WTC11 (cell line): ENCODE data around the gene UBASH3B. TPM values are rescaled to one million over a fixed set of nuclear protein-coding genes. Genes with fewer than 3 reads are reported as not detected.

Experiments used
- ATAC-seq: fragments of 200-7000 bp; cut with Tn5 transposase; 2 replicates; pipeline ENCODE4 v1.10.0; 2021; ENCODE audit warnings: mild to moderate bottlenecking, moderate library complexity
- CTCF ChIA-PET: fragments of 300-600 bp; sonication (Branson Sonifier 250); formaldehyde crosslinking; loops from one replicate; lab custom pipeline; 2021; ENCODE audit warnings: antibody characterized with exemption; lab: Charles Lee
- POLR2A ChIA-PET: fragments of 350-600 bp; sonication (Branson Sonifier 250); formaldehyde crosslinking; loops from one replicate; lab custom pipeline; 2021; ENCODE audit warnings: antibody characterized with exemption; lab: Charles Lee
- DNase-seq: peaks from one replicate; pipeline ENCODE4 v3.0.0; 2021; ENCODE audit warnings: low spot score
- H3K27ac Mint-ChIP-seq: 2 replicates; pipeline ENCODE4 v1.8.0; 2021; ENCODE audit warnings: mixed read lengths
- H3K27me3 Mint-ChIP-seq: 2 replicates; pipeline ENCODE4 v1.8.0; 2021; ENCODE audit warnings: low read depth, mild to moderate bottlenecking, moderate library complexity, mixed read lengths
- H3K36me3 Mint-ChIP-seq: 2 replicates; pipeline ENCODE4 v1.8.0; 2021; ENCODE audit warnings: mixed read lengths
- H3K4me1 Mint-ChIP-seq: 2 replicates; pipeline ENCODE4 v1.8.0; 2022; ENCODE audit warnings: mixed read lengths
- H3K4me3 Mint-ChIP-seq: 2 replicates; pipeline ENCODE4 v1.8.0; 2021; ENCODE audit warnings: mild to moderate bottlenecking, moderate library complexity, mixed read lengths
- H3K9me3 Mint-ChIP-seq: 2 replicates; pipeline ENCODE4 v1.8.0; 2021; ENCODE audit warnings: mixed read lengths
- CREB1 ChIP-seq: sonication (generic); formaldehyde crosslinking; IDR thresholded peaks from 2 replicates; pipeline ENCODE4 v1.8.0; 2023; ENCODE audit warnings: mild to moderate bottlenecking, missing genetic modification reagents
- ELF4 ChIP-seq: sonication (generic); formaldehyde crosslinking; IDR thresholded peaks from 2 replicates; pipeline ENCODE4 v1.8.1; 2022; ENCODE audit warnings: low read depth, mild to moderate bottlenecking, moderate library complexity, missing genetic modification reagents
- ETV6 ChIP-seq: sonication (generic); formaldehyde crosslinking; IDR thresholded peaks from 2 replicates; pipeline ENCODE4 v1.8.1; 2022; ENCODE audit warnings: mild to moderate bottlenecking, missing genetic modification reagents
- KAT7 ChIP-seq: sonication (generic); formaldehyde crosslinking; IDR thresholded peaks from 2 replicates; pipeline ENCODE4 v1.8.1; 2023; ENCODE audit warnings: missing genetic modification reagents, mild to moderate bottlenecking, borderline replicate concordance
- MYBL2 ChIP-seq: sonication (generic); formaldehyde crosslinking; IDR thresholded peaks from 2 replicates; pipeline ENCODE4 v1.8.1; 2023; ENCODE audit warnings: mild to moderate bottlenecking, moderate library complexity, missing genetic modification reagents
- NFE2L1 ChIP-seq: sonication (generic); formaldehyde crosslinking; IDR thresholded peaks from 2 replicates; pipeline ENCODE4 v1.8.1; 2023; ENCODE audit warnings: missing genetic modification reagents
- NR2C2 ChIP-seq: sonication (generic); formaldehyde crosslinking; IDR thresholded peaks from 2 replicates; pipeline ENCODE4 v1.8.0; 2022; ENCODE audit warnings: mild to moderate bottlenecking, missing genetic modification reagents
- NR3C1 ChIP-seq: sonication (generic); formaldehyde crosslinking; conservative IDR thresholded peaks from 2 replicates; pipeline ENCODE4 v1.8.1; 2023; ENCODE audit warnings: low read depth, mild to moderate bottlenecking, missing genetic modification reagents
- OVOL2 ChIP-seq: fragments of 250-450 bp; sonication (Bioruptor Pico); IDR thresholded peaks from 2 replicates; pipeline ENCODE4 v1.9.0; 2021; ENCODE audit warnings: mild to moderate bottlenecking, borderline replicate concordance
- PRRX2 ChIP-seq: fragments of 250-450 bp; sonication (Bioruptor Pico); IDR thresholded peaks from 2 replicates; pipeline ENCODE4 v1.8.0; 2021; ENCODE audit warnings: mild to moderate bottlenecking
- SMAD4 ChIP-seq: sonication (generic); formaldehyde crosslinking; IDR thresholded peaks from 2 replicates; pipeline ENCODE4 v1.8.0; 2022; ENCODE audit warnings: mild to moderate bottlenecking, missing genetic modification reagents
- SOX15 ChIP-seq: fragments of 250-450 bp; sonication (Bioruptor Pico); IDR thresholded peaks from 2 replicates; pipeline ENCODE4 v1.9.0; 2021; ENCODE audit warnings: mild to moderate bottlenecking
- TP53 ChIP-seq: sonication (generic); formaldehyde crosslinking; IDR thresholded peaks from 2 replicates; pipeline ENCODE4 v1.8.1; 2023; ENCODE audit warnings: mild to moderate bottlenecking, missing genetic modification reagents
- ZBTB21 ChIP-seq: sonication (generic); formaldehyde crosslinking; IDR thresholded peaks from 2 replicates; pipeline ENCODE4 v1.8.1; 2023; ENCODE audit warnings: mild to moderate bottlenecking, missing genetic modification reagents, borderline replicate concordance
- ZNF121 ChIP-seq: sonication (generic); formaldehyde crosslinking; IDR thresholded peaks from 2 replicates; pipeline ENCODE4 v1.8.0; 2023; ENCODE audit warnings: missing genetic modification reagents
- ZNF138 ChIP-seq: sonication (generic); formaldehyde crosslinking; conservative IDR thresholded peaks from 2 replicates; pipeline ENCODE4 v1.8.1; 2022; ENCODE audit warnings: mild to moderate bottlenecking, moderate library complexity, missing genetic modification reagents
- ZNF423 ChIP-seq: fragments of 250-450 bp; sonication (Bioruptor Pico); IDR thresholded peaks from 2 replicates; pipeline ENCODE4 v2.1.2; 2022; ENCODE audit warnings: mild to moderate bottlenecking, moderate library complexity
- total RNA-seq: library from RNA; stranded (reverse); gene quantifications from 3 replicates; pipeline ENCODE4 v1.2.3, GENCODE V29; 2021
- TF ChIP-seq, protein P1 (sequence below): fragments of 200-600 bp; IDR thresholded peaks from 2 replicates; pipeline ENCODE4 v1.8.0; 2022; ENCODE audit warnings: antibody characterized with exemption
- TF ChIP-seq, protein P2 (sequence below): sonication (generic); formaldehyde crosslinking; IDR thresholded peaks from 2 replicates; pipeline ENCODE4 v1.8.1; 2023; ENCODE audit warnings: mild to moderate bottlenecking, missing genetic modification reagents
- TF ChIP-seq, protein P3 (sequence below): sonication (generic); formaldehyde crosslinking; IDR thresholded peaks from 2 replicates; pipeline ENCODE4 v1.8.1; 2023; ENCODE audit warnings: mild to moderate bottlenecking, missing genetic modification reagents
- TF ChIP-seq, protein P4 (sequence below): sonication (generic); formaldehyde crosslinking; IDR thresholded peaks from 2 replicates; pipeline ENCODE4 v1.8.0; 2022; ENCODE audit warnings: mild to moderate bottlenecking, missing genetic modification reagents
- TF ChIP-seq, protein P5 (sequence below): sonication (generic); formaldehyde crosslinking; IDR thresholded peaks from 2 replicates; pipeline ENCODE4 v1.8.1; 2023; ENCODE audit warnings: mild to moderate bottlenecking, moderate library complexity, missing genetic modification reagents
- TF ChIP-seq, protein P6 (sequence below): sonication (generic); formaldehyde crosslinking; IDR thresholded peaks from 2 replicates; pipeline ENCODE4 v1.8.1; 2022; ENCODE audit warnings: mild to moderate bottlenecking, moderate library complexity, missing genetic modification reagents

The UBASH3B gene
- total RNA-seq, 1 experiment from 2014 or later = 21.1 TPM

DNA sequence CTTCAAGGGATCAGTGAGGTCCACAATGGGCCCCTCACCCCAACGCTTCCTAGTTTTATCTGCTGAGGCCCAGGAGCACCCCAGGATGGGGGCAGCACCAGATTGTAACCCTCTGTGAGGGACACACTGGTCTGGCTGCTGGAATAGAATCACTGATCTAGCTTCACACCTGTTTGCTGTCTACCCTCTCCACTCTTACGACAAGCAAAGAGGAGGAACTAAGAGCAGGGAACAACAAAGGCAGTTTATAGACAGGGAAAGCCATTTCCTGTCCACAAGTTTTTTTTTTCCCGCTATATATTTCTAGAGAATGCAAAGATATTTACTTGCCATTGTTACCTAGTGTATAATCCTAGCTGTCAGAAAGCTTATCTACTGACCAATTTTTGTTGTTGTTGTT, 121.8 kb downstream of the UBASH3B start (continued):
- no peak for TF ChIP-seq SOX15
- TF ChIP-seq TP53 (CRISPR knock-in tag) = no peak
- TF ChIP-seq SMAD4 = no peak
- no peak for TF ChIP-seq OVOL2 (CRISPR knock-in tag)

DNA sequence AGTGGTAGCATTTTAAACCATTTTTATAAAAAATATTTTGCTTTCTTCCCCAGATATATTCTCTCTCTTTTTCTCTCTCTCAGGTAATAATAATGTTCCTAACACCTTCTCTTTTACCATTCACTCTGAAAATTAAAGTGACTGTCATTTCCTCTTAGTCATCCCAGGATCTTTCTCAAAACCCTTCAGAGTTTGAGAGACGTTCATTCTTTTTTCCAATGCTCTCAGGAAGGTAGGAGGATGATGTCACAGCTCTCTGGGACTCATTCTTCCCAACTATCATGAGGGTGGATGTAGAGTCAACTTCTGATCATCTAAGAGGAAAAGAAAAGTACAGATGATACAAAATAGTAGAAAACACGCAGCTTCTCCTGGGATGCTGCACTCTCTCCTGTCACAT, 122.6 kb downstream of the UBASH3B start:
- CTCF ChIA-PET = interaction anchor here (0.7 to 1.4 kb wide), 2 partner anchors 114 to 273 kb away, joined by 5 read pairs; no protein-coding TSS in a partner anchor
- H3K27ac Mint-ChIP-seq = no peak overlapping the region

DNA sequence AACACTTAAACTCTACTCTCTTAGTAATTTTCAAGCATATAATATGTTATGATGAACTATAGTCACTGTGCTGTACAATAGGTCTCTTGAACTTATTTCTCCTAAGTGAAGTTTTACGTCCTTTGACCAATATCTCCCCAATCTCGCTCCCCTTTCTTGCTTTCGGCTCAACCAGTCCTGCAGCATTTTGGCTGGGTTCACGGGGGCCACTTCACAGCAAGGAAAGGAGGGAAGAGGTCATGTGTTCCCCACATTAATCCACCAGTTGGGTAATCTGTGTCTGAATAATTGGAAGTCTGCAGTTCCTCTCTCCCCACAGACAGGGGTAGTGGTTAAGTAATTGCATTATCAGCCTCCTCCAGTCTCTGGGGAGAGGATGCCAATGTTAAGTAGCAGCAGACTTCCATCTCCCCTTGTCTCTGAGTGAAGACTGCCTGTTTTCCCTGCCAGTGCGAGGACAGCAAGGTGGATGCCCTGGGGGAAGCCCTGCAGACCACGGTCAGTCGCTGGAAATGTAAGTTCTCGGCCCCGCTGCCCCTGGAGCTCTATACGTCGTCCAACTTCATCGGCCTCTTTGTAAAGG, 123.6 kb downstream of the UBASH3B start:
- Mint-ChIP-seq H3K27ac (no peak overlapping the region), H3K4me1 (peaks cover 13% of the 10 kb centered on the region), H3K27me3 (no peaks in the 10 kb centered on the region), H3K4me3 (no peak overlapping the region), H3K36me3 (peaks cover 5% of the 10 kb centered on the region), H3K9me3 (no peaks in the 10 kb centered on the region)
- TF ChIP-seq NR2C2 (CRISPR knock-in tag) (no peak), ETV6 (CRISPR knock-in tag) (no peak), ZBTB21 (CRISPR knock-in tag) (no peak)
- TF ChIP-seq, protein P1, sequence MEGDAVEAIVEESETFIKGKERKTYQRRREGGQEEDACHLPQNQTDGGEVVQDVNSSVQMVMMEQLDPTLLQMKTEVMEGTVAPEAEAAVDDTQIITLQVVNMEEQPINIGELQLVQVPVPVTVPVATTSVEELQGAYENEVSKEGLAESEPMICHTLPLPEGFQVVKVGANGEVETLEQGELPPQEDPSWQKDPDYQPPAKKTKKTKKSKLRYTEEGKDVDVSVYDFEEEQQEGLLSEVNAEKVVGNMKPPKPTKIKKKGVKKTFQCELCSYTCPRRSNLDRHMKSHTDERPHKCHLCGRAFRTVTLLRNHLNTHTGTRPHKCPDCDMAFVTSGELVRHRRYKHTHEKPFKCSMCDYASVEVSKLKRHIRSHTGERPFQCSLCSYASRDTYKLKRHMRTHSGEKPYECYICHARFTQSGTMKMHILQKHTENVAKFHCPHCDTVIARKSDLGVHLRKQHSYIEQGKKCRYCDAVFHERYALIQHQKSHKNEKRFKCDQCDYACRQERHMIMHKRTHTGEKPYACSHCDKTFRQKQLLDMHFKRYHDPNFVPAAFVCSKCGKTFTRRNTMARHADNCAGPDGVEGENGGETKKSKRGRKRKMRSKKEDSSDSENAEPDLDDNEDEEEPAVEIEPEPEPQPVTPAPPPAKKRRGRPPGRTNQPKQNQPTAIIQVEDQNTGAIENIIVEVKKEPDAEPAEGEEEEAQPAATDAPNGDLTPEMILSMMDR = no peak
- TF ChIP-seq, protein P2, sequence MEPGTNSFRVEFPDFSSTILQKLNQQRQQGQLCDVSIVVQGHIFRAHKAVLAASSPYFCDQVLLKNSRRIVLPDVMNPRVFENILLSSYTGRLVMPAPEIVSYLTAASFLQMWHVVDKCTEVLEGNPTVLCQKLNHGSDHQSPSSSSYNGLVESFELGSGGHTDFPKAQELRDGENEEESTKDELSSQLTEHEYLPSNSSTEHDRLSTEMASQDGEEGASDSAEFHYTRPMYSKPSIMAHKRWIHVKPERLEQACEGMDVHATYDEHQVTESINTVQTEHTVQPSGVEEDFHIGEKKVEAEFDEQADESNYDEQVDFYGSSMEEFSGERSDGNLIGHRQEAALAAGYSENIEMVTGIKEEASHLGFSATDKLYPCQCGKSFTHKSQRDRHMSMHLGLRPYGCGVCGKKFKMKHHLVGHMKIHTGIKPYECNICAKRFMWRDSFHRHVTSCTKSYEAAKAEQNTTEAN (CRISPR knock-in tag) = no peak
- CTCF ChIA-PET = interaction anchor here (0.7 to 2.0 kb wide), 5 partner anchors 16 to 274 kb away, joined by 3 to 5 read pairs (median 4); no protein-coding TSS in a partner anchor
- no peak for DNase-seq
- POLR2A ChIA-PET = no interaction called here
- ATAC-seq = no peak

More for the DNA sequence above, 122.6 kb downstream of the UBASH3B start:
- POLR2A ChIA-PET = no interaction called here
- no peaks in the 10 kb centered on the region for H3K9me3 Mint-ChIP-seq
- TF ChIP-seq NR3C1 (CRISPR knock-in tag) (no peak), MYBL2 (CRISPR knock-in tag) (no peak), SOX15 (no peak), ZNF138 (CRISPR knock-in tag) (no peak), ZBTB21 (CRISPR knock-in tag) (no peak), NFE2L1 (CRISPR knock-in tag) (no peak), CREB1 (CRISPR knock-in tag) (no peak), ZNF423 (CRISPR knock-in tag) (no peak), KAT7 (no peak), PRRX2 (CRISPR knock-in tag) (no peak), ZNF121 (CRISPR knock-in tag) (no peak), ELF4 (CRISPR knock-in tag) (no peak)
- TF ChIP-seq, protein P3, sequence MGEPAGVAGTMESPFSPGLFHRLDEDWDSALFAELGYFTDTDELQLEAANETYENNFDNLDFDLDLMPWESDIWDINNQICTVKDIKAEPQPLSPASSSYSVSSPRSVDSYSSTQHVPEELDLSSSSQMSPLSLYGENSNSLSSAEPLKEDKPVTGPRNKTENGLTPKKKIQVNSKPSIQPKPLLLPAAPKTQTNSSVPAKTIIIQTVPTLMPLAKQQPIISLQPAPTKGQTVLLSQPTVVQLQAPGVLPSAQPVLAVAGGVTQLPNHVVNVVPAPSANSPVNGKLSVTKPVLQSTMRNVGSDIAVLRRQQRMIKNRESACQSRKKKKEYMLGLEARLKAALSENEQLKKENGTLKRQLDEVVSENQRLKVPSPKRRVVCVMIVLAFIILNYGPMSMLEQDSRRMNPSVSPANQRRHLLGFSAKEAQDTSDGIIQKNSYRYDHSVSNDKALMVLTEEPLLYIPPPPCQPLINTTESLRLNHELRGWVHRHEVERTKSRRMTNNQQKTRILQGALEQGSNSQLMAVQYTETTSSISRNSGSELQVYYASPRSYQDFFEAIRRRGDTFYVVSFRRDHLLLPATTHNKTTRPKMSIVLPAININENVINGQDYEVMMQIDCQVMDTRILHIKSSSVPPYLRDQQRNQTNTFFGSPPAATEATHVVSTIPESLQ = no peak
- TF ChIP-seq, protein P4, sequence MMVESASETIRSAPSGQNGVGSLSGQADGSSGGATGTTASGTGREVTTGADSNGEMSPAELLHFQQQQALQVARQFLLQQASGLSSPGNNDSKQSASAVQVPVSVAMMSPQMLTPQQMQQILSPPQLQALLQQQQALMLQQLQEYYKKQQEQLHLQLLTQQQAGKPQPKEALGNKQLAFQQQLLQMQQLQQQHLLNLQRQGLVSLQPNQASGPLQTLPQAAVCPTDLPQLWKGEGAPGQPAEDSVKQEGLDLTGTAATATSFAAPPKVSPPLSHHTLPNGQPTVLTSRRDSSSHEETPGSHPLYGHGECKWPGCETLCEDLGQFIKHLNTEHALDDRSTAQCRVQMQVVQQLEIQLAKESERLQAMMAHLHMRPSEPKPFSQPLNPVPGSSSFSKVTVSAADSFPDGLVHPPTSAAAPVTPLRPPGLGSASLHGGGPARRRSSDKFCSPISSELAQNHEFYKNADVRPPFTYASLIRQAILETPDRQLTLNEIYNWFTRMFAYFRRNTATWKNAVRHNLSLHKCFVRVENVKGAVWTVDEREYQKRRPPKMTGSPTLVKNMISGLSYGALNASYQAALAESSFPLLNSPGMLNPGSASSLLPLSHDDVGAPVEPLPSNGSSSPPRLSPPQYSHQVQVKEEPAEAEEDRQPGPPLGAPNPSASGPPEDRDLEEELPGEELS (CRISPR knock-in tag) = no peak
- TF ChIP-seq, protein P5, sequence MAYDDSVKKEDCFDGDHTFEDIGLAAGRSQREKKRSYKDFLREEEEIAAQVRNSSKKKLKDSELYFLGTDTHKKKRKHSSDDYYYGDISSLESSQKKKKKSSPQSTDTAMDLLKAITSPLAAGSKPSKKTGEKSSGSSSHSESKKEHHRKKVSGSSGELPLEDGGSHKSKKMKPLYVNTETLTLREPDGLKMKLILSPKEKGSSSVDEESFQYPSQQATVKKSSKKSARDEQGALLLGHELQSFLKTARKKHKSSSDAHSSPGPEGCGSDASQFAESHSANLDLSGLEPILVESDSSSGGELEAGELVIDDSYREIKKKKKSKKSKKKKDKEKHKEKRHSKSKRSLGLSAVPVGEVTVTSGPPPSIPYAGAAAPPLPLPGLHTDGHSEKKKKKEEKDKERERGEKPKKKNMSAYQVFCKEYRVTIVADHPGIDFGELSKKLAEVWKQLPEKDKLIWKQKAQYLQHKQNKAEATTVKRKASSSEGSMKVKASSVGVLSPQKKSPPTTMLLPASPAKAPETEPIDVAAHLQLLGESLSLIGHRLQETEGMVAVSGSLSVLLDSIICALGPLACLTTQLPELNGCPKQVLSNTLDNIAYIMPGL (CRISPR knock-in tag) = no peak
- TF ChIP-seq, protein P6, sequence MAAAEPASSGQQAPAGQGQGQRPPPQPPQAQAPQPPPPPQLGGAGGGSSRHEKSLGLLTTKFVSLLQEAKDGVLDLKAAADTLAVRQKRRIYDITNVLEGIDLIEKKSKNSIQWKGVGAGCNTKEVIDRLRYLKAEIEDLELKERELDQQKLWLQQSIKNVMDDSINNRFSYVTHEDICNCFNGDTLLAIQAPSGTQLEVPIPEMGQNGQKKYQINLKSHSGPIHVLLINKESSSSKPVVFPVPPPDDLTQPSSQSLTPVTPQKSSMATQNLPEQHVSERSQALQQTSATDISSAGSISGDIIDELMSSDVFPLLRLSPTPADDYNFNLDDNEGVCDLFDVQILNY (CRISPR knock-in tag) = no peak
- H3K27me3 Mint-ChIP-seq = no peaks in the 10 kb centered on the region
- peaks cover 13% of the 10 kb centered on the region for H3K4me1 Mint-ChIP-seq
- H3K4me3 Mint-ChIP-seq = no peak overlapping the region
- peaks cover 3% of the 10 kb centered on the region for H3K36me3 Mint-ChIP-seq
- ATAC-seq = no peak
- no peak for DNase-seq
